Activated CD8-positive, alpha-beta T cell treated with anti-CD3 and anti-CD28 coated beads for 36 hours (primary cell): Measurements from ENCODE around the gene ADIRF. TPM values are rescaled to one million over a fixed set of nuclear protein-coding genes. Genes with fewer than 3 reads are reported as not detected.
"Not testable (repeated sequence)": the region's sequence is repeated elsewhere in the genome, so short reads cannot be mapped to it uniquely, and the experiment has no call there.

Source experiments
- ATAC-seq: fragments of 200-7000 bp; cut with Tn5 transposase; one replicate; pipeline ENCODE4 v1.10.0; 2021; ENCODE audit warnings: mild to moderate bottlenecking, moderate library complexity
- CTCF ChIA-PET: fragments of 350-600 bp; sonication (Branson Sonifier 250); formaldehyde crosslinking; loops from one replicate; lab custom pipeline; 2021; ENCODE audit warnings: antibody characterized with exemption; lab: Charles Lee
- POLR2A ChIA-PET: fragments of 350-600 bp; sonication (Branson Sonifier 250); formaldehyde crosslinking; loops from one replicate; lab custom pipeline; 2021; ENCODE audit warnings: antibody characterized with exemption; lab: Charles Lee
- DNase-seq: peaks from one replicate; pipeline ENCODE4 v3.0.0-alpha.2; 2020
- H3K27ac Mint-ChIP-seq: one replicate; pipeline ENCODE4 v1.8.0; 2021; ENCODE audit warnings: mild to moderate bottlenecking, mixed read lengths
- H3K27me3 Mint-ChIP-seq: one replicate; pipeline ENCODE4 v1.8.0; 2021; ENCODE audit warnings: mixed read lengths
- H3K36me3 Mint-ChIP-seq: one replicate; pipeline ENCODE4 v1.8.0; 2021; ENCODE audit warnings: low read depth, mixed read lengths
- H3K4me1 Mint-ChIP-seq: one replicate; pipeline ENCODE4 v1.8.0; 2021; ENCODE audit warnings: low read depth, mixed read lengths
- H3K4me3 Mint-ChIP-seq: one replicate; pipeline ENCODE4 v1.8.0; 2021; ENCODE audit warnings: mild to moderate bottlenecking, moderate library complexity, mixed read lengths
- H3K9me3 Mint-ChIP-seq: one replicate; pipeline ENCODE4 v1.8.0; 2021; ENCODE audit warnings: mixed read lengths
- CTCF ChIP-seq: fragments of 200-600 bp; IDR thresholded peaks from one replicate; pipeline ENCODE4 v1.8.0; 2022; ENCODE audit warnings: antibody characterized with exemption, mild to moderate bottlenecking
- intact Hi-C: fragments of 100-400 bp; cut with micrococcal nuclease; formaldehyde crosslinking; loops from one replicate; pipeline ENCODE4 v1.10.0; 2022
- total RNA-seq, 2 experiments: library from RNA; stranded (reverse); gene quantifications; one replicate each; pipeline ENCODE4 v1.2.3, GENCODE V29; 2021

ADIRF gene
- total RNA-seq, 2 experiments from 2014 or later: not detected

GRCh38 chr10:86992456-86992855 is 24.2 kb downstream of the ADIRF start:
- DNase-seq: no peak
- intact Hi-C loops: no loop called here
- peaks cover 15% of the 10 kb centered on the region for H3K27me3 Mint-ChIP-seq
- no peak for TF ChIP-seq CTCF
- H3K4me1 Mint-ChIP-seq: no peaks in the 10 kb centered on the region
- ChIA-PET CTCF (interaction anchor here (1.2 kb wide), 1 partner anchor 25 kb away, joined by 3 read pairs; the partner anchor contains the start of gene ADIRF), POLR2A (interaction anchor here (0.5 kb wide), 1 partner anchor 93 kb away, joined by 3 read pairs; no protein-coding TSS in a partner anchor)
- no peaks in the 10 kb centered on the region for H3K36me3 Mint-ChIP-seq
- no peak overlapping the region for H3K4me3 Mint-ChIP-seq
- H3K27ac Mint-ChIP-seq: no peak overlapping the region
- H3K9me3 Mint-ChIP-seq: no peaks in the 10 kb centered on the region
- ATAC-seq: no peak

GRCh38 chr10:86992929-86993328 is 24.6 kb downstream of the ADIRF start:
- ATAC-seq (no peak), DNase-seq (no peak)
- H3K27ac Mint-ChIP-seq: no peak overlapping the region
- CTCF ChIA-PET: interaction anchor here (1.2 kb wide), 1 partner anchor 25 kb away, joined by 3 read pairs; the partner anchor contains the start of gene ADIRF
- no peaks in the 10 kb centered on the region for H3K4me1 Mint-ChIP-seq
- H3K27me3 Mint-ChIP-seq: peaks cover 15% of the 10 kb centered on the region
- intact Hi-C loops: no loop called here
- TF ChIP-seq CTCF: no peak
- no peak overlapping the region for H3K4me3 Mint-ChIP-seq
- no peaks in the 10 kb centered on the region for H3K9me3 Mint-ChIP-seq
- POLR2A ChIA-PET: interaction anchor here (0.5 kb wide), 1 partner anchor 92 kb away, joined by 3 read pairs; no protein-coding TSS in a partner anchor
- H3K36me3 Mint-ChIP-seq: no peaks in the 10 kb centered on the region

DNA sequence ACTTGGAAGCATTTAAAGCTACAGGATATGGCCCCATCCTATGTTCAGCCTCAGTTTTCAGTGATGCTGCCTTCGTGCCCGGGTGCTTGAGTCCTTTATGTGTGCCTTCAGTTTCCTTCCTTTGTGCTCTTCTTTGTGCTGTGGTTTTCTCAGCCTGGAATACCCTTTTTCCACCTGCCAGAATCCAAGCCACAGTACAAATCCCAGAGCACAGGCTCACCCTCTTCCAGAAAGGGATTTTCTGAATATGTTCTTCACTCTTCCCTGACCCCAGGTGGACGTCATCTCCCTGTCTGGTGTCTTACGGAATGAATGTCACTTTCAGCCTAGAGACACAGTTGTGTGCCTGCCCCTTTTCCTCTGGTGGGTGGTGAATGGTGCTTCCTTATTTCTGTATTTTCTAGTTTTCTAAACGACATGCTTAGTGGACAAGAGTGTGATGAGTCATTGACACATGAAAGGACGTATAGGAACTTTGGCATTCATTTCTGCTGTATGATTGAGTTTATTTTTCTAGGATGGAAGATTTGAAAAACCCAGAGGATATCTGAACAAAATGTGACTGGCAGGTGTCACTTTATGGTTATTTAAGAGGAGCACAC is 31.6 kb downstream of the ADIRF start:
- H3K4me3 Mint-ChIP-seq, H3K36me3 Mint-ChIP-seq, intact Hi-C loops, ATAC-seq, POLR2A ChIA-PET, H3K27me3 Mint-ChIP-seq, DNase-seq, H3K27ac Mint-ChIP-seq, H3K4me1 Mint-ChIP-seq, H3K9me3 Mint-ChIP-seq: not testable (repeated sequence)
- CTCF ChIA-PET: interaction anchor here (0.6 kb wide), 1 partner anchor 25 kb away, joined by 3 read pairs; no protein-coding TSS in a partner anchor

DNA sequence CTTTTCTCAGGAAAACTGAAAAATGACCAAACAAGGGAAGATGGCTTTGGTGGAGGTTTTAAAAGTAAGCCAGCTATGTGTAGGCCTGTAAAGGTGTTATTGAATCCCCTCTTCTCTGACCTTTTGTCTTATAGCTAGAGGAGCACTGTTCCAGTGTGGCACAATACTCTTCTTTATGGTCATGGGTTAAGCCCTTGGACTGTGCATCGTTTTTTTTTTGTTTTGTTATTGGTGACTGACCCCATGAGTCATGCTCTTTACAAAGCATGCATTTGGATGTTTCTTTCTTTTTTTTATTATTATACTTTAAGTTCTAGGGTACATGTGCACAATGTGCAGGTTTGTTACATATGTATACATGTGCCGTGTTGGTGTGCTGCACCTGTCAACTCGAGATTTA is 32.2 kb downstream of the ADIRF start:
- Mint-ChIP-seq H3K27me3 (no peaks in the 10 kb centered on the region), H3K27ac (no peak overlapping the region), H3K4me3 (no peak overlapping the region), H3K9me3 (no peaks in the 10 kb centered on the region), H3K4me1 (no peaks in the 10 kb centered on the region), H3K36me3 (no peaks in the 10 kb centered on the region)
- POLR2A ChIA-PET: no interaction called here
- intact Hi-C loops: no loop called here
- CTCF ChIA-PET: no interaction called here
- no peak for DNase-seq
- no peak for ATAC-seq
- no peak for TF ChIP-seq CTCF

- H3K4me1 Mint-ChIP-seq, POLR2A ChIA-PET, ATAC-seq, DNase-seq, H3K36me3 Mint-ChIP-seq, H3K9me3 Mint-ChIP-seq, intact Hi-C loops, H3K4me3 Mint-ChIP-seq, H3K27ac Mint-ChIP-seq, CTCF ChIA-PET, H3K27me3 Mint-ChIP-seq: not testable (repeated sequence)
Measured at GRCh38 chr10:87007124-87007523, 38.8 kb downstream of the ADIRF start.

GRCh38 chr10:87007674-87008073 is 39.4 kb downstream of the ADIRF start:
- CTCF ChIA-PET, DNase-seq, H3K4me1 Mint-ChIP-seq, H3K36me3 Mint-ChIP-seq, intact Hi-C loops, H3K4me3 Mint-ChIP-seq, H3K9me3 Mint-ChIP-seq, H3K27ac Mint-ChIP-seq, POLR2A ChIA-PET, H3K27me3 Mint-ChIP-seq, ATAC-seq: not testable (repeated sequence)

GRCh38 chr10:87008303-87008702 is 40.0 kb downstream of the ADIRF start:
- H3K27me3 Mint-ChIP-seq, H3K9me3 Mint-ChIP-seq, DNase-seq, CTCF ChIA-PET, POLR2A ChIA-PET, H3K4me1 Mint-ChIP-seq, H3K36me3 Mint-ChIP-seq, H3K27ac Mint-ChIP-seq, H3K4me3 Mint-ChIP-seq, ATAC-seq, intact Hi-C loops: not testable (repeated sequence)

DNA sequence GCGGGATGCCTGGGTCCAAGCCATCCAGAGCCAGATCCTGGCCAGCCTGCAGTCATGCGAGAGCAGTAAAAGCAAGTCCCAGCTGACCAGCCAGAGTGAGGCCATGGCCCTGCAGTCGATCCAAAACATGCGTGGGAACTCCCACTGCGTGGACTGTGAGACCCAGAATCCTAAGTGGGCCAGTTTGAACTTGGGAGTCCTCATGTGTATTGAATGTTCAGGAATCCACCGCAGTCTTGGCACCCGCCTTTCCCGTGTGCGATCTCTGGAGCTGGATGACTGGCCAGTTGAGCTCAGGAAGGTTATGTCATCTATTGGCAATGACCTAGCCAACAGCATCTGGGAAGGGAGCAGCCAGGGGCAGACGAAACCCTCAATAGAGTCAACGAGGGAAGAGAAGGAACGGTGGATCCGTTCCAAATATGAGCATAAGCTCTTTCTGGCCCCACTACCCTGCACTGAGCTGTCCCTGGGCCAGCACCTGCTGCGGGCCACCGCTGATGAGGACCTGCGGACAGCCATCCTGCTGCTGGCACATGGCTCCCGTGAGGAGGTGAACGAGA is 40.9 kb downstream of the ADIRF start:
- not testable (repeated sequence) for H3K4me1 Mint-ChIP-seq, H3K4me3 Mint-ChIP-seq

DNA sequence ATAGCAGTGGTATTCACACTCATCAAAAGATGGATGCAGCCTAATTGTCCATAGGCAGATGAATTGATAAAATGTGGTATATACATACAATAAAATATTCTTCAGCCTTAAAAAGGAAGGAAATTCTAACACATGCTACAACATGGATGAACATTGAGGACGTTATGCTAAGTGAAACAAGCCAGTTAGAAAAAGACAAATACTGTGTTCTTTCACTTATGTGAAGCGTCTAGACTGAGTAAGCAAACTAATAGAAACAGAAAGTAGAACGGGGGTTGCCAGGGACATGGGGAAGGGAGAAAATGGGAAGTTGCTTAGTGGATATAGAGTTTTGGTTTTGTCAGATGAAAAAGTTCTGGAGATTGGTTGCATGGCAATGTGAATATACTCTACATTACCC is 45.2 kb downstream of the ADIRF start:
- H3K4me3 Mint-ChIP-seq, H3K4me1 Mint-ChIP-seq, ATAC-seq, H3K9me3 Mint-ChIP-seq, CTCF ChIA-PET, intact Hi-C loops, POLR2A ChIA-PET, H3K36me3 Mint-ChIP-seq, H3K27me3 Mint-ChIP-seq, H3K27ac Mint-ChIP-seq, DNase-seq: not testable (repeated sequence)

More for the DNA sequence above, 40.9 kb downstream of the ADIRF start:
- H3K9me3 Mint-ChIP-seq, POLR2A ChIA-PET, H3K27ac Mint-ChIP-seq, CTCF ChIA-PET, H3K27me3 Mint-ChIP-seq, H3K36me3 Mint-ChIP-seq, ATAC-seq, DNase-seq, intact Hi-C loops: not testable (repeated sequence)
